HEK293 (cell line): ENCODE data around the gene DPY19L3.

Source experiments
- CTCF ChIA-PET: fragments of 350-600 bp; formaldehyde crosslinking; extraction: SDS; loops from one replicate; lab custom pipeline; 2021; ENCODE audit warnings: antibody characterized with exemption; lab: Yijun Ruan, JAX
- POLR2A ChIA-PET: fragments of 300-600 bp; formaldehyde crosslinking; extraction: SDS; loops from one replicate; lab custom pipeline; 2020; ENCODE audit warnings: antibody characterized with exemption, inconsistent platforms; lab: Yijun Ruan, JAX
- H3K27ac ChIP-seq: fragments of 200-500 bp; sonication (Bioruptor generic); 2 replicates; pipeline ENCODE4 v1.5.1; 2014; ENCODE audit warnings: low read depth, low read length, control low read depth, inconsistent platforms; ENCODE audit errors: extremely low read depth
- H3K36me3 ChIP-seq, 2 experiments: fragments of 200-500 bp in 1 of 2; sonication (Bioruptor generic) in 1 of 2; 1 replicate in 1 of 2; 2 replicates in 1 of 2; pipeline ENCODE4 v1.5.1; 2014 to 2017; ENCODE audit warnings: inconsistent platforms in 2 of 2, low read length in 2 of 2; ENCODE audit not compliant: control insufficient read depth in 2 of 2, insufficient read depth in 1 of 2
- H3K4me1 ChIP-seq: fragments of 200-500 bp; sonication (Bioruptor generic); 2 replicates; pipeline ENCODE4 v1.5.1; 2014; ENCODE audit warnings: mild to moderate bottlenecking, low read length, inconsistent platforms; ENCODE audit not compliant: control insufficient read depth, insufficient read depth
- H3K4me3 ChIP-seq: 2 replicates; pipeline ENCODE4 v1.5.1; 2011; ENCODE audit warnings: low read depth, mild to moderate bottlenecking, control low read depth, low read length, moderate library complexity
- H3K9me3 ChIP-seq: fragments of 200-500 bp; sonication (Bioruptor generic); 2 replicates; pipeline ENCODE4 v1.5.1; 2014; ENCODE audit warnings: low read depth, low read length, inconsistent platforms; ENCODE audit not compliant: control insufficient read depth, insufficient read depth
- KLF8 ChIP-seq: fragments of 450-650 bp; formaldehyde crosslinking; IDR thresholded peaks from 2 replicates; pipeline ENCODE4 v1.5.1; 2016; ENCODE audit warnings: missing biosample characterization, missing genetic modification characterization
- MEIS1 ChIP-seq: sonication (generic); formaldehyde crosslinking; IDR thresholded peaks from 2 replicates; pipeline ENCODE4 v1.8.1; 2022; ENCODE audit warnings: missing genetic modification reagents, mild to moderate bottlenecking, borderline replicate concordance
- ZBTB1 ChIP-seq: fragments of 450-650 bp; formaldehyde crosslinking; IDR thresholded peaks from 2 replicates; pipeline ENCODE4 v1.5.1; 2016; ENCODE audit warnings: missing biosample characterization, missing genetic modification characterization
- ZBTB48 ChIP-seq: fragments of 450-650 bp; formaldehyde crosslinking; IDR thresholded peaks from 2 replicates; pipeline ENCODE4 v1.5.1; 2016; ENCODE audit warnings: missing biosample characterization, missing genetic modification characterization
- ZFP37 ChIP-seq: fragments of 450-650 bp; formaldehyde crosslinking; IDR thresholded peaks from 2 replicates; pipeline ENCODE4 v1.5.1; 2016; ENCODE audit warnings: missing biosample characterization, missing genetic modification characterization
- ZFP41 ChIP-seq: fragments of 450-650 bp; formaldehyde crosslinking; IDR thresholded peaks from 2 replicates; pipeline ENCODE4 v1.5.1; 2016; ENCODE audit warnings: missing biosample characterization, missing genetic modification characterization, borderline replicate concordance
- ZNF174 ChIP-seq: fragments of 450-650 bp; formaldehyde crosslinking; IDR thresholded peaks from 2 replicates; pipeline ENCODE4 v1.5.0; 2017; ENCODE audit warnings: missing biosample characterization, mild to moderate bottlenecking, missing genetic modification characterization
- ZNF239 ChIP-seq: fragments of 450-650 bp; formaldehyde crosslinking; IDR thresholded peaks from 2 replicates; pipeline ENCODE4 v1.5.1; 2016; ENCODE audit warnings: missing biosample characterization, missing genetic modification characterization
- ZNF274 ChIP-seq, 2 experiments: fragments of 200-500 bp in 1 of 2; fragments of 450-650 bp in 1 of 2; sonication (Bioruptor generic) in 1 of 2; formaldehyde crosslinking in 1 of 2; IDR thresholded peaks; 2 replicates each; pipeline versions ENCODE4 v1.5.1 to v1.6.1; 2014 to 2016; ENCODE audit warnings: borderline replicate concordance in 1 of 2, inconsistent platforms in 1 of 2, low read length in 1 of 2, missing biosample characterization in 1 of 2, missing genetic modification characterization in 1 of 2
- ZNF302 ChIP-seq: fragments of 450-650 bp; formaldehyde crosslinking; IDR thresholded peaks from 2 replicates; pipeline ENCODE4 v1.5.1; 2016; ENCODE audit warnings: missing biosample characterization, missing genetic modification characterization, low read depth
- ZNF404 ChIP-seq: fragments of 450-650 bp; formaldehyde crosslinking; IDR thresholded peaks from 2 replicates; pipeline ENCODE4 v1.5.1; 2017; ENCODE audit warnings: missing biosample characterization, missing genetic modification characterization
- ZNF510 ChIP-seq: fragments of 450-650 bp; formaldehyde crosslinking; IDR thresholded peaks from 2 replicates; pipeline ENCODE4 v1.5.1; 2018; ENCODE audit warnings: mild to moderate bottlenecking, missing genetic modification characterization, missing biosample characterization; ENCODE audit not compliant: insufficient replicate concordance
- ZNF610 ChIP-seq: fragments of 450-650 bp; formaldehyde crosslinking; IDR thresholded peaks from 2 replicates; pipeline ENCODE4 v1.5.1; 2016; ENCODE audit warnings: missing biosample characterization, missing genetic modification characterization, borderline replicate concordance
- ZNF621 ChIP-seq: fragments of 450-650 bp; formaldehyde crosslinking; IDR thresholded peaks from 2 replicates; pipeline ENCODE4 v1.5.1; 2017; ENCODE audit warnings: missing biosample characterization, missing genetic modification characterization
- ZNF768 ChIP-seq: fragments of 450-650 bp; formaldehyde crosslinking; IDR thresholded peaks from 2 replicates; pipeline ENCODE4 v1.5.1; 2018; ENCODE audit warnings: missing biosample characterization, mild to moderate bottlenecking, missing genetic modification characterization
- ZNF777 ChIP-seq: fragments of 450-650 bp; formaldehyde crosslinking; IDR thresholded peaks from 2 replicates; pipeline ENCODE4 v1.5.1; 2017; ENCODE audit warnings: missing biosample characterization, missing genetic modification characterization, borderline replicate concordance
- ZSCAN16 ChIP-seq: fragments of 450-650 bp; formaldehyde crosslinking; IDR thresholded peaks from 2 replicates; pipeline ENCODE4 v1.5.1; 2016; ENCODE audit warnings: missing biosample characterization, missing genetic modification characterization
- ZSCAN4 ChIP-seq: fragments of 450-650 bp; formaldehyde crosslinking; IDR thresholded peaks from 2 replicates; pipeline ENCODE4 v1.5.1; 2017; ENCODE audit warnings: missing biosample characterization, missing genetic modification characterization
- TF ChIP-seq, protein P1 (sequence below): fragments of 450-650 bp; formaldehyde crosslinking; IDR thresholded peaks from 2 replicates; pipeline ENCODE4 v1.5.1; 2017; ENCODE audit warnings: missing biosample characterization, missing genetic modification characterization

The DPY19L3 gene

DNA sequence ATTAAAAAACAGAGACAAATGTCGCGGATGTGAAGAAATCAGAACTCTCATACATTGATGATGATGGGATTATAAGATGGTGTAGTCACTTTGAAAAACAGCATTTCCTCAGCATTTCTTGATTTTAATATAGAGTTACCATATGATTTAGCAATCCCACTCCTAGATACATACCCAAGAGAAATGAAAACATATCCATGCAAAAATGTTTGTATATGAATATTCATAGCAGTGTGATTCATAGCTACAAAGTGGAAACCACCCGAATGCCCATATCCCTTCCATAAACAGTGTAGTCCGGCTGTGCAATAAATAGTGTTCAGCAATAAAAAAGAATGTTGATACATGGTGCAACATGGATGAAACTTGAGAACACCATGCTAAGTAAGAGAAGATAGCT lies 44.6 kb downstream of the DPY19L3 start:
- Histone ChIP-seq H3K36me3 (peaks cover 22 to 70% of the 10 kb centered on the region in 2 experiments), H3K4me1 (no peaks in the 10 kb centered on the region), H3K9me3 (no peaks in the 10 kb centered on the region), H3K4me3 (no peak overlapping the region), H3K27ac (no peak overlapping the region)
- TF ChIP-seq ZNF174 (tag by site-specific recombination): no peak
- TF ChIP-seq ZFP41: no peak
- TF ChIP-seq MEIS1: no peak
- no peak for TF ChIP-seq ZBTB1 (tag by site-specific recombination)
- TF ChIP-seq ZNF239 (tag by site-specific recombination): no peak
- no peak for TF ChIP-seq ZNF610 (tag by site-specific recombination)
- no peak for TF ChIP-seq ZNF768 (tag by site-specific recombination)
- no peak for TF ChIP-seq ZFP37 (tag by site-specific recombination)
- no peak for TF ChIP-seq ZNF621 (tag by site-specific recombination)
- TF ChIP-seq ZNF404 (tag by site-specific recombination): no peak
- ChIA-PET CTCF (interaction anchor here (1.0 kb wide), 1 partner anchor 9 kb away, joined by 4 read pairs; no protein-coding TSS in a partner anchor), POLR2A (no interaction called here)

DNA sequence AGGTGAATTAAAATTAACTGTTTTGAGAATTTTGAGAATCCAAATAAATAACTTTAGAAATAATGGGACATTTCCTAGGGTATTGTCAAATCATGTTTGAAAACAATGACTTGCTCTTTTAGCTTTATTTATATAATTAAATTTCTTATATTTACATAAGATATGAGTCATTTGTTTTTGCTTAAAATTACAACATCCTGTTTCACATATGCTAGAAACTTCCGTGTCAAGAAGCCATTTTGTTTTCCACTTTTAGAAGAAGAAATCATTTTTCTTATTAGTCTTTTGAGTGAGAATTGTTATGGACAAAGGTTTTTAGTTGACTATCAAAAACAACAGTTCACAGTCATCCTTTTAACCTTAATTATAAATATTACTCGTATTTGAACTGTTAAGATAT lies 48.2 kb downstream of the DPY19L3 start:
- TF ChIP-seq ZNF302: no peak
- no peak for TF ChIP-seq ZSCAN4 (tag by site-specific recombination)
- no peak for TF ChIP-seq ZNF777 (tag by site-specific recombination)
- no peak for TF ChIP-seq ZBTB48 (tag by site-specific recombination)
- no peak for TF ChIP-seq ZSCAN16
- TF ChIP-seq ZNF510 (tag by site-specific recombination): no peak
- TF ChIP-seq, protein P1, sequence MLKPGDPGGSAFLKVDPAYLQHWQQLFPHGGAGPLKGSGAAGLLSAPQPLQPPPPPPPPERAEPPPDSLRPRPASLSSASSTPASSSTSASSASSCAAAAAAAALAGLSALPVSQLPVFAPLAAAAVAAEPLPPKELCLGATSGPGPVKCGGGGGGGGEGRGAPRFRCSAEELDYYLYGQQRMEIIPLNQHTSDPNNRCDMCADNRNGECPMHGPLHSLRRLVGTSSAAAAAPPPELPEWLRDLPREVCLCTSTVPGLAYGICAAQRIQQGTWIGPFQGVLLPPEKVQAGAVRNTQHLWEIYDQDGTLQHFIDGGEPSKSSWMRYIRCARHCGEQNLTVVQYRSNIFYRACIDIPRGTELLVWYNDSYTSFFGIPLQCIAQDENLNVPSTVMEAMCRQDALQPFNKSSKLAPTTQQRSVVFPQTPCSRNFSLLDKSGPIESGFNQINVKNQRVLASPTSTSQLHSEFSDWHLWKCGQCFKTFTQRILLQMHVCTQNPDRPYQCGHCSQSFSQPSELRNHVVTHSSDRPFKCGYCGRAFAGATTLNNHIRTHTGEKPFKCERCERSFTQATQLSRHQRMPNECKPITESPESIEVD (tag by site-specific recombination): no peak
- TF ChIP-seq, all 188 proteins: peak for 0
- ChIA-PET POLR2A (no interaction called here), CTCF (interaction anchor here (3.1 kb wide), 1 partner anchor 10 kb away, joined by 18 read pairs; no protein-coding TSS in a partner anchor)
- Histone ChIP-seq H3K9me3 (no peaks in the 10 kb centered on the region), H3K4me3 (no peak overlapping the region), H3K4me1 (no peaks in the 10 kb centered on the region), H3K27ac (no peak overlapping the region), H3K36me3 (peaks cover 35 to 80% of the 10 kb centered on the region in 2 experiments)

DNA sequence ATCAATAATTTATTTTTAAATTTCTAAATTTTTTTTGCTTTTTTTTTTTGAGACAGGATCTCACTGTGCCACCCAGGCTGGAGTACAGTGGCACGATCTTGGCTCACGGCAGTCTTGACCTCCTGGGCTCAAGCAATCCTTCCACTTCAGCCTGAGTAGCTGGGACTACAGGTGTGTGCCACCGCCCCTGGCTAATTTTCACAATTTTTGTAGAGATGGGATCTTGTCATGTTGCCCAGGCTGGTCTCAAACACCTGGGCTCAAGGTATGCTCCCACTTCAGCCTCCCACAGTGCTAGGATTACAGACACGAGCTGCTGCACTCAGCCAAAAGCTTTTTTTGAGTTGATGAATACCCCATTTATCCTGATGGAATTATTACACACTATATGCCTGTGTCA lies 50.8 kb downstream of the DPY19L3 start:
- no peaks in the 10 kb centered on the region for H3K9me3 ChIP-seq
- CTCF ChIA-PET: no interaction called here
- no peaks in the 10 kb centered on the region for H3K4me1 ChIP-seq
- no peak overlapping the region for H3K27ac ChIP-seq
- H3K4me3 ChIP-seq: no peak overlapping the region
- TF ChIP-seq KLF8 (tag by site-specific recombination): no peak
- no peak for TF ChIP-seq ZNF274 (IDR thresholded peaks at IDR 0.05; ENCODE audit: low read length)
- TF ChIP-seq ZNF274 (tag by site-specific recombination; IDR thresholded peaks at IDR 0.05; ENCODE audit: borderline replicate concordance): no peak
- peaks cover 41 to 86% of the 10 kb centered on the region in 2 experiments for H3K36me3 ChIP-seq
- POLR2A ChIA-PET: no interaction called here
